Stimulated activated CD4-positive, alpha-beta T cell treated with anti-CD3 and anti-CD28 coated beads, Interleukin-1b, Interleukin-23, amount 100 ng/mL, for 24 hours (primary cell): ENCODE results near the gene RASD2.

Experiments used
- DNase-seq, 4 experiments: peaks; one replicate each; pipeline ENCODE4 v3.0.0-alpha.2; 2020; ENCODE audit warnings: low read depth in 4 of 4, low spot score in 1 of 4

RASD2 gene

DNA sequence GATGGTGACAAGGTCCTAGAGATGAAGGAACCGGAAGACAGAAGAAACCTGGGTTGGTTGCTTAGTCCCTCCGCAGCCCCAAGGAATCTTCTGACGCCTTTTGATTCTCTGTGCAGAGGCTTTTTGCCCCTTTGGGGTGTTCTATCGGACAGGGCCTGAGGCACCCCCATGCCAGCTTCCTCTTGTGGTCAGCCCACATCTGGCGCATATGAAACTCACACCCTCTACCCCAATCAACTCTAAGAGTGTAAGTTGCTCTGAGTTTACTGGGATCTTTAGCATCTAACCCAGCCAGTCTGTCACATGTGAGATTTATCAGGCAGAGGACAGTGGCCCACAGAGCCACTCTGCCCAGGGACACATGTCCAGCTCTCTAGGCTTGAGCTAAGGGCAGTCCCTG is 17.4 kb downstream of the RASD2 start:
- DNase-seq: no peak

DNA sequence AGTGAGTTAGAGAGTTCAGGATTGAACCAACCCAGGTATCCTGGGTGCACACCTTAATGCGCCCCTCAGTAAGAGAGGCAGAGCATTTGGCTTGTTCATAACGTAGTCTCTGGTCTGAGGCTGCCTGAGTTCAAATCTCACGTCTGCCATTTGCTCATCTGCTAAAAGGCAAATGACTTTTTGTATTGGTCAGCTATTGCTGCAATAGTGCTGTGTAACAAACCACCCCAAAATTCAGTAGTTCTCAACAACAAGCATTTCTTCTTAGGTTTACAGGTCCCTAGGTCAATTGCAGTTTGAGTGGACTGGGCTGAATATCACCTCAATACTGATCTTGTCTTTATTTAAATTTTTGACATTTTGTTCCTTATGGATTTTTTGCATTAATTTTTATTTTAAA is 18.1 kb downstream of the RASD2 start:
- no peak for DNase-seq

- DNase-seq: no peak
Observed at GRCh38 chr22:35559354-35560005, 18.8 kb downstream of the RASD2 start.

GRCh38 chr22:35560366-35560765 is 19.7 kb downstream of the RASD2 start:
- no peak for DNase-seq

DNA sequence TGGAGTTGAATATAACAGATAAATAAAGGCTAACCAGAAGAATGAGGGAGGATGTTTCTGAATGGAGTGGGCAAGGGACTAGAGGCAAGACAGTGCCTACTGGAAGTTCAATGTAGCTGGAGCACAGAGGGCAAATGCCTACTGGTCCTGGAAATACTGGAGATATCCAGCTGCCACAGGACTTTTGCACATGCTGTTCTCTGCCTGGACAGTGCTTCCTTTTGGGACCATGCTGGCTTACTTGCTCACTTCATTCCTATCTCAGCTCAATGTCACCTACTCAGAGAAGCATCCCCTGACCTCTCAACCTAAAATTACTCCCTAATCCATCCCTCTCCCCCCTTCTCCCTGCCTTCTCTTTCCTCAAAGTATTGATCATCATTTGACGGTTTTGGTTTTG is 20.2 kb downstream of the RASD2 start:
- no peak for DNase-seq

- DNase-seq: no peak
Observed at GRCh38 chr22:35561796-35562526, 21.3 kb downstream of the RASD2 start.

GRCh38 chr22:35563211-35563610 is 22.6 kb downstream of the RASD2 start:
- DNase-seq: no peak

DNA sequence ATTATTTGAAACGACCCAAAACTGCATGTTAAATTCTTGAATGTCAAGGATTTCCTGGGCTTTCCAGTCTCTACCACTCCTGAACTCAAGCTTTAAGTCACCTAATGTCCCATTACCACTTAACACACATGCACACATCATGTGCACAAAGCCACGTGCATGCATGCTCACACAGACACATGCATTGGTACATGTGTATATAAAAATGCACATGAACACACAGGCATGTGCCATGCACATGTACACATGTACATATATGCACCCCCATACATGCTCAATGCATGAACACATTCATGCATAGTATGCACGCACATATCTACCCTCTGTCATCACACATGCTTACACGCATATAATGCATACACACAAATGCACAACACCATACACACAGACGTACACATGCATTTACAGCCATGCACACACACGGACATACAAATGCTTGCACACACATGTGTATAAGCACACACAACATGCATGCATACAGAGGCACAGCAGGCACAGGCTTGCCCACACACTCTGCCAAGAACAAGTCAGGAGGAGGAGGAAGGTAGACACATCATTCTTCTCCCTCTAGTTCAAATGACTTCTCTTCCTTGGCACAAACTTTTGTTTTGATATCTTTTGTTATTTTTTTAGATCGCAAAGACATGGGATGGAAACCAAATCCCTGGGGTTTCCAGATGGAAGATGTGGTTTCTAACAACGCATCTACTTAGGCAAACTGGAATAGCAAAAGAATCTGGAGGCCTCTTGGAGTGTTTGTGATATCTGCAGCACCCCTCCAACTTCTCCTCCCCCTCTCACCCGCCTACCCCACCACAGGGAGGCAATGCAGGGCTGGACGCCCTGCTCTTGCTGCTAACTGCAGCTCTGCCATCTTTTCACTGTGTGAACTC is 24.6 kb downstream of the RASD2 start:
- DNase-seq: no peak

DNA sequence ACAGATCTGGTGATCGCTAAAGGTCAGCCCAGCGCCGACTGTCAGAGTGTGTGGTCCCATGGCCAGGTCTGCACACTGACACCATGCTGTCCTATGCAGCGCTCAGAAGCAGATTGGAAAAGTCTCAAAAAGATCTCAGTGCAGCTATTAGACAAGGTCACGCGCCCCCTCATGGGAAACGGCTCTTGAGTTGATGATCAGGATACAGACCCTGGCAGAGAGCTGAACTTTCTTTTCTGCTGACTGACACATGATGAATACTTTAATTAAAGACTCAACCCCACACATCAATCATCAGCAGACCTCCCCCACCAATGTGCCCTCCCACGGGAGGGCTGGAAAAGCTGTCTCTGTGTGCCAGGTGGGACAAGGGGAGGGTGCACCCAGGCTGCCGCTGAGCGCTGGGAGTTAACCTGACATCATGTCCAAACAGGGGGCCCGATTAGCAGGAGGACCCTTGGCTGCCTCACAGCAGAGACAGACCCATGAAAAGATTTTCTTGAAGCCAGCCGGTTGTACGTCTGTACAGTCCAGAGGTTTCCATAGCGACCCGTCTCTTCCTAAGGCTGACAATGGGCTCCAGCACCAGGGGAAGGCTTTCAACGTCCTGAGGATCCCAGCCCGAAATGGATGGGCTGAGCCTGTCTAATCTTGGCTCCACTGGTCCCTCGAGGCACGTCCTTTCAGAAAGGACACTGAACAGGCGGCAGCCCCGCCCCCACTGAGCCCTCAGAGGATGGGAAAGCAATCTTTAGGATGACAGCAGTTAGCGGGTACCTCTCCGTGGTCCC is 26.9 kb downstream of the RASD2 start:
- no peak for DNase-seq

DNA sequence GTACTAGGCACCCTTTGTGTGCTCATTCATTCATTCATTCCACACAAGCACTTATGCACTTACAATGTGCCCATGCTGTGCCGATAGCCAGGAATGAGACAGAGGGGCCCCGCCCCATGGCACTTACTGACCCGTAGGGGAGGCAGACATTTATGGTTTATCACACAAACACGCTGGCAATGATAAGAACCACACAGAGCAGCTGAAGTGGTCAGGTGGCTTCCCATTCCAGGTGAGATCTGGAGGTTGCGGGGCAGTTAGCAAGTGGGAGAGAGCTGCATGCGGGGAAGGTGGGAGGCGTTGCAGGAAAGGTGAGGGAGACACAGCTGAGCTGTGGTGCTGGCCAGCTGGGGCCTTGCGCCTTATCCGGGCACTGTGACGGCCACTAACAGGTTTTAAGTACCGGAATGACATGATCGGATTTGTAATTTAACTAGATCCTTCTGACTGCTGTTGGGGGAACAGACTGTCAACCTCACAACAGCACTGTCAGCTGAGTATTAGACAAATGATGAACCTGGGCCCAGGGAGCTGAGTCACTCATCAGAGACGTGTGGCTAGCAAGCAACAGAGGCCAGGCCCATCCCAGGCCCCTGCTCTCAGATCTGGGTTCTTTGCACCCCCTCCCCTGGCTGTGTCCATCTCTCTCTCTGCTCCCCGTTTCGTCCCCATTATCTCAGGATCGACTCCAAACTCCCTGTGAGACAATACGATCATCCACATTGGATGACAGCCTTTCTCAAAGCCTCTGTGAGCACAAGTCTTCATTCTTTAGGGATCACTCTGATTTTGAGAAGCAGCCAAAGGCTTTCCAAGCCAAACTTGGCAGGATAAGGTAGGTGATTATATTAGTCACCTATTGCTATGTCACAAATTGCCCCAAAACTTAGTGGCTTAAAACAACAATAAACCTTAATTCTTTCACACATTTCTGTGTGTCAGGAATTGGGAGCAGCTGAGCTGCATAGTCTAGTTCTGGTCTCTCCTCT is 28.4 kb downstream of the RASD2 start:
- DNase-seq: no peak

DNA sequence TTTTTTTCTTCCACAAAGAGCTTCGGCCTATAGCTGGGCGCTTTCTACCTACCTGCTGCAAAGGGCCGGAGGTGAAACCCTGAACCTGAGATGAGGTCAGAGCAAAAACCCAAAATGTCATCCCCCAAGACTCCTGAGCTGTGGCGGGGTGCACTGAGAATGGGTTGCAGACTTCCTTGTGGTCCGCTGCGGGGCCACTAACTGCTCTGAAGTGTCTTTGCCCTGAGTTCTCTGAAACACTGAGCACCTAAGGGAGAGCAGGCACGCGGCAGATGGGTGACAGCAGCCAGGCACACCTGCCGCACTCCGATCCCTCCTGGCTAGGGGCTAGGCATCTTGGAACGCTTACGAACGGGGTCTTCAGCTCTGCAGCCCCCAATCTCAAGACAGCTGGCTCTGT is 29.3 kb downstream of the RASD2 start:
- DNase-seq: no peak

DNA sequence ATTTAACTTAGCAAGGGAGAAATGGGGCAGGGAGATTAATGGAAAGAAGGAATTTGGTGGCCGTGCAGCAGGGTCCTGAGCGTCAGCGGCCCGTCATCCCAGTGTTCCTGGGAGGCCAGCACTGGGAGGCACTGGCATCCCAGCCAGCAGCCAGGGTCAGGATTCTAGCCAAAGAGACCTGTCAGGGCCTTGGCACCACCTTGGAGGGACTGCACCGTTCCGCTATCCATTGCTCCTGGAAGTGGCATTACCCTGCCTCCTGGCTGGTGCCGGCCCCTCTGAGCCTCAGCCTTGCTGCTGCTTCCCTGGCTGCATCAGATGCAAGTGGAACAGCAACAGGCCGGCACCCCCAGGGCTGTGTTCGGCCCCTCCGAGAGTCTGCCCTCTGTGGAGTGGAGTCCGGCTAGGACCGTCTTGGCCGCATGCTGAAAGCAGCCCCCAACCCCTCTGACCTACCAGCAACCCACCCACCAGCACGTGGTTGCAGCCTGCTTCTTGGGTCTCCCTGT is 30.1 kb downstream of the RASD2 start:
- no peak for DNase-seq

DNA sequence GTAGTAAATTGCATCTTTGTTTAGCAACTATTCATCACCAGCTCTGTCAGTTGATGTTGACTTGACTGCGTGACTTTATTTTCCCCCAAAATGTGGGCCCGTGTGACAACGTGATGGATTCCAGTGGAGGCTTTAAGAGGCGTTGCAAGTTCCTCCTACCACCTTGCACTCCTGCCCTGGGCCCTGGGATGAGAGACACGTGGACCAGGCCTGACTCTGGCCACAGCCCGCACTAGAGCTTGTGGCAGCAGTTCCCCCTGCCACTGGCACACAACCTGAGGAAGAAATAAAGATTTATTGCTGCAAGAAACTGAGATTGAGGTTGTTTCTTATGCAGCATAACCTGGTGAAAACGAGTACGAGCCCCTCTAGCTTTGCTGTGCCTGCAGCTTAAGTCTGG is 31.9 kb downstream of the RASD2 start:
- DNase-seq: no peak

DNA sequence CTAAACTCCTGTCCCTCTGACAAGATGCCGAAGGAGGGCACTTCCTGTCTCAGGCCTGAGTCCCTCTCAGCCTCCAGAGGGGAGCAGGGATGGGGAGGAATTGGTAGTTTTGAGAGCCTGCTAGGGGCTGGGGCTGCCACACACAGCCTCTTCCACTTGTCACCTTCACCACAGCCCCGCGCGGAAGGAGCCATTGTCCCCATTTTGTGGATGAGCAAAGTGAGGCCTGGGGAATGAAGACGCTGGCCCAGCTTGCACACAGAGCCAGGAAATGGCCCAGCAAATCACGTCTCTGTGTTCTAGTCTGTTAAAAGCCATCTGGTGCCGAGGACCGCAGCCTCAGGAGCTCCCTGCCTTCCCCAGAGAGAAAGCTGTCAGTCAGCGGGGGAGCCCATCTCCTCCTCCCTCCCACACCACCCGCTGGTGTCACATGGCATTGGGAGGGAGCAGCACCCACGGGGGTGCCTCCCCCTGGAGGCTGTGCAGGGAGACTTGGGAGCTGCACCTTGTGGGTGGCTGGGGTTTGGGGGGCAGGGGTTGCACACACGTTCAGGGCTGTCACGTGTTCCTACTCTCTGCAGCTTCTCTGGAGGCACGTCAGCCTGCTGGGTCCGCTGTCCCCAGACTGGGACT is 34.6 kb downstream of the RASD2 start:
- DNase-seq: no peak

DNA sequence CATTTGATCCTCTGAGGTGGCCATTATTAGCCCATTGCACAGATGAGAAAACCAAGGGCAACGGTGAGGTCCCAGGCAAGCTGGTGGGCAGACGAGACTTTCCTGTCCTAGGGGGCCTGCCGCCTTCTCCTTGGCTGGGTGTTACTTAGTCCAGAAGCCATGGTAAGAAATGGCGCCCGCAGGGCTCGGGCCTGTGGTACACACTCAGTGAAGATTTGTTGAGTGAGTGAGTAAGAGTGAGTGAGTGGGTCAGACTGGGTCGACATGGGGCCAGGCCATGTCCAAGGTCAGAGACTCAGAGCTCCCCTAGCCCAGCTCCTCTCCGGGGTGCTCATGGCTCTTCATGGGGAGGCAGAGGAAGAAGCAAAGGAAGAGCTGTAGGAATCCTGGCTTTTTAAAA is 36.0 kb downstream of the RASD2 start:
- DNase-seq: no peak

GRCh38 chr22:35577799-35578659 is 37.4 kb downstream of the RASD2 start:
- DNase-seq: no peak

- DNase-seq: no peak
Observed at GRCh38 chr22:35578836-35579575, 38.4 kb downstream of the RASD2 start.
